Suprapubic skin (tissue), 3 donors: ENCODE data around the gene PRSS48.

Experiments used
- CTCF ChIP-seq, 2 donors: fragments of 200-600 bp in 1 of 2; fragments of 450-650 bp in 1 of 2; sonication (generic) in 1 of 2; IDR thresholded peaks; one replicate each; pipeline ENCODE4 v1.5.1; 2016 to 2019; ENCODE audit warnings: antibody characterized with exemption in 2 of 2, mild to moderate bottlenecking in 1 of 2, moderate library complexity in 1 of 2
- EP300 ChIP-seq: sonication (generic); formaldehyde crosslinking; IDR thresholded peaks from one replicate; pipeline ENCODE4 v1.6.1; 2017; ENCODE audit warnings: antibody characterized with exemption
- POLR2A ChIP-seq, 2 donors: fragments of 450-650 bp; IDR thresholded peaks; one replicate each; pipeline ENCODE4 v1.6.1; 2017; ENCODE audit warnings: antibody characterized with exemption in 2 of 2, mild to moderate bottlenecking in 2 of 2, moderate library complexity in 2 of 2

GRCh38 chr4:151318307-151319006, 41.5 kb downstream of the PRSS48 start:
- TF ChIP-seq CTCF (IDR thresholded peaks at IDR 0.05) (no peak), POLR2A (IDR thresholded peaks at IDR 0.05) (no peak), EP300 (no peak)
